NCI-H187 treated with DMSO at 0.1 percent for 48 hours (cell line): ENCODE data around the gene GPS1.

Source experiments
- DNase-seq: peaks from one replicate; lab custom pipeline; 2025; lab: John Stamatoyannopoulos, UW

Gene GPS1

GRCh38 chr17:82051776-82052637 is at the start of gene GPS1, which contains the start of gene RFNG:
Gene GPS1, plus strand, starts transcription at chr17:82051898. Its CDS starts 34 bp downstream, at chr17:82051932.
Gene RFNG, minus strand, starts transcription at chr17:82051811. Its CDS starts 45 bp downstream, at chr17:82051766.
- DNase-seq = no peak

GRCh38 chr17:82003411-82004381 is 48.0 kb upstream of the GPS1 start:
- DNase-seq = no peak

GRCh38 chr17:82004517-82005455 is 46.9 kb upstream of the GPS1 start:
- no peak for DNase-seq

GRCh38 chr17:82005701-82006348 is 45.9 kb upstream of the GPS1 start:
- DNase-seq = no peak

DNA sequence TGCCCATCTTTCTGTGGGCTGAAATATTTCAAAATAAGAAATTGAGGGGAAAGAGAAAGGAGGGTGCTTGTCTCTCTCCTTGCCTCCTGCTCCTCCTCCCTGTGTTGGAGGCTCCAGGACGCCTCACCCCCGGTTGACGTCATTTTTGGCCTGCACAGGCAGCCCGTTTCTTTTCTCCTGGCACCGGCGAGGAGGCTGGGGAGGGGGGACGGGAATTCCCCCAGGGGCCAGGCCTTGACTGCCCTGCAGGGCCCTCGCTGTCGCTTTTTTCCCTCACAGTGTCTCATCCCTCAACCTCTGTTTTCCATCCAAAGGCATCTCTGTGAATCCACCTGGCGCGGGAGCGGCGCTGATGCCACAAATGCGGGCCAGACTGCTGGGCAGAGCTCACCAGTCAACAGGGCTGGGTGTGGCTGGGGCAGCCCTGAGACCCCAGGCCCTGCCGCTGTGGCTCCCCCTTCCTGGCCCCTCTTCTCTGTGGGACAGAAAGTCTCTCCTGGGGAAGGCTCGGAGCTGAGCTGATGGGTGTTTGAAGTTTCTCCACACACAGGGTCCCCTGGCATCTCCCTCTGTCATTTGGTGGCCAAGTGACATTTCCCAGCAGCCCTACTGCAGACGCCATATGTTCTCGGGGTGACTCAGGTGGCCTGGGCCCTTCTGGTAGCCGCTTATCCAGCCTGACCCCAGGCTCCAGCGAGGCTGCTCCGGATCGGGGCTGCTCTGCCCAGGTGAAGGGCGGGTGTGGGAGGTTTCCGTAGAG is 45.0 kb upstream of the GPS1 start:
- DNase-seq = no peak

- no peak for DNase-seq
These were observed 44.5 kb upstream of the GPS1 start for GRCh38 chr17:82007228-82007494.

DNA sequence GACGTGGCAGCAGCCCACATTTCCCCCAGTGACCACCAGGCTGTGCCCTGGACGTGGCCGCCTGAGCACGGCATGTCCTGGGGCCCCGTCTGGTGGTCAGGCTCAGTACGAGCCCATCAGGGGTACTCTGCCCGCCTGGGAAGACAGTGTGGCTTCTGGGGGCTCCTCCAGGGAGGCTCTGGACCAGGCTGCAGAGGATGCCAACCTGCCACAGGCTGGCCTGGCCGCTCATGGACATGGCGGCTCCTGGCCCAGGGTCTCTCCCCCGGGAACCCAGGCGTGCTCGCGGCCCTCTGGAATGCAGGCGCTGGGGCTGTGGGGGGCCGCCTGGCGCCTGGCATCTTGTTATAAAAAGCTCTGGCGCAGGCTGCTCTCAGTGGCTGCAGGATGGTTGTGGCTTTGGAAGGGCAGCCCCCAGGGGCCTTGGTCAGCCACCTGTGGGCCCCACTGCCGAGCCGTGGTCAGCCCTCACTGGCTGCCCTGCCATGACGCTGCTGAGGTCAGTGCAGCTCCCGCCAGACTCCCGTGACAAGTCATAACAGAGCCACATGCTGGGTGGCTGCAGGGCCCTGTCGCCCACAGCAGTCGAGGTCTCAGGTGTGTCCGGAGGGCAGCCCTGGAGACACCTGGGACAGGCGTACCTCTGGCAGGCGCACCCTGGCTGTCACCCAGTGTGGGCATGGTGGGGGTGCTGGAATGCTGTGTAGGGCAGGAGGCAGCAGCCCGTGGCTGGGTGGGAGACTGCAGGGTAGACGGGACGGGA is 44.0 kb upstream of the GPS1 start:
- no peak for DNase-seq

GRCh38 chr17:82008258-82008940 is 43.3 kb upstream of the GPS1 start:
- DNase-seq = no peak

DNA sequence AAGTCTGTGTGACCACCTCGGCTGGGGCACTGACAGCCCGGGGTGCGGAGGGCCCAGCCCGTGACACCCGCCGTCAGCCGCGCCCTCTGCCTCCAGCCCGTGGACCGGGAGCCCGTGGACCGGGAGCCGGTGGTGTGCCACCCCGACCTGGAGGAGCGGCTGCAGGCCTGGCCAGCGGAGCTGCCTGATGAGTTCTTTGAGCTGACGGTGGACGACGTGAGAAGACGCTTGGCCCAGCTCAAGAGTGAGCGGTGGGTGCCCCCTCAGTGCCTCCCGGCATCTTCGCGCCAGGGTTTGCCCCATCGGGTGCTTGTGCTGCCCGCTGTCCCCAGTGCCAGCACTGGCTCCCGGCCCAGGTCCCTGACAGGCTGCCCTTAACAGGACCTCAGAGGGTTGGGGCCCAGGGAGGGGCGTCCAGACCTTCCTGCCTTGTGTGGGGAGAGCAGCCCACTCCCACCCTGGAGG is 42.7 kb upstream of the GPS1 start:
- no peak for DNase-seq

DNA sequence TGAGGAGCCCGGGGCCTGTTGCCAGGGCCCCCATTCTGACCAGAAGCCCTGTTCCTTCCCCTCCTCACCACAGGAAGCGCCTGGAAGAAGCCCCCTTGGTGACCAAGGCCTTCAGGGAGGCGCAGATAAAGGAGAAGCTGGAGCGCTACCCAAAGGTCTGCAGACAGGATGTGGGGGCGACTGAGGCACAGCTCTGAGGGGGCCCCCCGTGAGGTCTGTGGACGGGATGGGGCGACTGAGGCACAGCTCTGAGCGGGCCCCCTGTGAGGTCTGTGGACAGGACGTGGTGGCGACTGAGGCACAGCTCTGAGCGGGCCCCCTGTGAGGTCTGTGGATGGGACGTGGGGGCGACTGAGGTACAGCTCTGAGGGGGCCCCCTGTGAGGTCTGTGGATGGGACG is 42.3 kb upstream of the GPS1 start:
- no peak for DNase-seq

- DNase-seq = no peak
These were observed 40.8 kb upstream of the GPS1 start for GRCh38 chr17:82010575-82011525.

DNA sequence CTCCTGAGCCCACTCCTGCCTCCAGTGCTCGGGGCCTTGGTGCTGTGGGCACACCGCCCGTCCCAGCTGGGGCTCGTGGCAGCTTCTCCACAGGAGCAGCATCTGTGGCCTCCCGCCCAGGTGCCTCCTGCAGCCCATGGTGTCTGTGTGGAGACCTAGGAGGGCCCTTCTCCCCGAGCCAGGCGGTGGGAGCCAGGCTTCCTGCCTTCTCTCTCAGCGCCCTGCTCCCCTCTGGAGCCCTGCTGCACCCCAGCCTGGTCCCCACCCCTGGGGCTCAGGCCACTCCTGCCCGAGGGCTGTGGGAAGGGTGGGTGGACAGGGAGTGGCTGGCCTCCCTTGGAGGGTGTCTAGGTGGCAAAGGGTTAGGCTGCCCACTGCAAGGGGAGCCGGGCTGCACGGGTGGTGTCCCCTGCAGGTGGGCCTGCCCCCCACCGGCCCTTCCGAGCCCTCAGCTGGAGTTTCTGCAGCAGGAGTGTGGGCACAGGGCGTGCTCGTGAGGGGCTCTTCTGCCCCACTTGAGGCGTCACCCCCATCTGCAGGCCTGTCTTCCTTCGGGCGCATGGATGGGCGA is 40.0 kb upstream of the GPS1 start:
- DNase-seq = no peak

DNA sequence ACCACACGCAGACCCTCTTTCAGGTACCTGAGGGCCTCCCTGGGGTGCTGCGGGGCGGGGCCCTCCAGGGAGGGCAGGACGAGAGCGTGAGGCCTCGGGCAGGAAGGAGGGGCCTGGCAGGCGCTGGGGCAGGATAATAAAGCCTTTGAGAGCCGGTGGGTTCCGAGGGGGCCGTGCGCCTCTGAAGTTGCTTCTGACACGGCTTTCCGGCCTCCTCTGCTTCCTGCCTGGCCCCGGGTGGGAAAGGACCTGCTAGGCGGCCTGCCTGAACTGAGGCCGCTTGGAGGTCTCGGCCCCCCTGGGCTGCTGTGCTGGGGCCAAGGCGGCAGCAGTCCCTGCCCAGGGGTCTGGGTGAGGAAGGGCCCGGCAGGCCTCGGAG is 39.4 kb upstream of the GPS1 start:
- no peak for DNase-seq

DNA sequence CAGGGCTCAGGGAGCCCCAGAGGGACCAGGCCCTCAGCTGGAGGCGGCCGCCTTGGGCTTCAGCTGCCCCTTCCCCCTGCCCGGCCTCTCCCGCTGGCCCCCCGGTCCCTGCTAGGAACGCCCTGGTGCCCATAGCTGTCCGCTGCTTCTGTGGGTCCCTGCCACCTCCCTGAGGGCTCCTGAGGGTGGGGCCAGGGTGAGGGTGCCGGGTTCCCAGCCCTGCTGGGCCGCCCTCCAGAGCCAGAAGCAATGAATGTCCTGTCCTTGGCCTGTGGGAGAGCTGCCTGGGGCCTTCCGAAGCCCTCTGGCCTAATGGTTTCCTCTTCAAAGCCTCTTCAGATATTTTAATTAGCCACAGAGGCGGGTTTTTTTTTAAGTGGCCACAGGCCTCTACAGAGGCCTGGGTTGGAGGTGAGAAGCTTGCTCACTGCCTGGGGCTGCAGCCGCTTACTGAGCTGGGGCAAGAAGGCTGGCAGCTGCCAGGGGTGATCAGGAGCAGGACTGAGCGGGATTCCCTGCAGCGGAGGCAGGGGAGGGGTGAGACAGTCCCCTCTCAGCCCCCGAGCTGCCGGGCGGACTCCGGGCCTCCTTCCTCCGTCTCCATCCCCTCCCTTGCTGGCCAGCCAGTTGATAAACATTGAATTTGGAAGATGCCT is 38.9 kb upstream of the GPS1 start:
- no peak for DNase-seq

- no peak for DNase-seq
These were observed 38.4 kb upstream of the GPS1 start for GRCh38 chr17:82013341-82013740.

GRCh38 chr17:82013772-82014321 is 37.9 kb upstream of the GPS1 start:
- DNase-seq = no peak

GRCh38 chr17:82014432-82014831 is 37.3 kb upstream of the GPS1 start:
- DNase-seq = no peak
